ENCODE results near the gene CSHL1. TPM values are rescaled to one million over a fixed set of nuclear protein-coding genes. Genes with fewer than 3 reads are reported as not detected.

Gene CSHL1
- total RNA-seq: not detected

DNA sequence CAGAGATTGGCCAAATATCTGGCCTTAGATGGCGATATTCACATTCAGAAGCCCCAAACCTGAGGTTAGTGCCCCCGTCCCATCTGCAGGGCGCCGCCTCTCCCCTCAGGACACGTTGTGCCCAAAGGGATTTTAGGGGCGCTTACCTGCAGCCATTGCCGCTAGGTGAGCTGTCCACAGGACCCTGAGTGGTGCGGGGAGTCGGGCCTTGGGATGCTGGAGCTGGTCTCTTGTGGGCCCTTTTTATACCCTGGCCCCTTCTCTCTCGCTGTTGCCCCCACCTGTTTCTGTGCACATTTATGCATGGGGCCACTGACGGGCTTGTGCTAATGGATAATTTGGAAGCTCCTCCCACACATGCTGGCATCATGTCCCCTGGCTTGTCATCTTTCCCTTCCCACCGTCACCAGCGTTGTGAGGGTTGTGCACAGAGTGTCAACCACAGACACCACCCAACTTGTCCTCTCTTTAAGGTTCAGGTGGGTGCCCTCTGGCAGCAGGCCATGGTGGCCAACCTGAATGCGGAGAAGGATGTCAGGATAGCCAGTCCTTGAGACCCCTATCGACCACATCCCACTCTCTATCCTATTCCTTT is at the start of gene CSHL1:
Gene CSHL1 (minus strand): TSS at position 218 of the 595 bp plus-strand sequence. CDS start 62 bp downstream, at position 156.
- Histone ChIP-seq H3K27me3 (no peaks in the 10 kb centered on the region), H3K36me3 (no peaks in the 10 kb centered on the region), H3K9me3 (no peaks in the 10 kb centered on the region), H3K27ac (no peak within 1 kb of the TSS), H3K4me1 (no peaks in the 10 kb centered on the region), H3K4me3 (replicated peaks in 1 of 3) (no peak within 1 kb of the TSS)
- 79 to 86% methylated on average over 15 of the region's 15 CpGs for WGBS, 2 donors
- TF ChIP-seq, protein P1, sequence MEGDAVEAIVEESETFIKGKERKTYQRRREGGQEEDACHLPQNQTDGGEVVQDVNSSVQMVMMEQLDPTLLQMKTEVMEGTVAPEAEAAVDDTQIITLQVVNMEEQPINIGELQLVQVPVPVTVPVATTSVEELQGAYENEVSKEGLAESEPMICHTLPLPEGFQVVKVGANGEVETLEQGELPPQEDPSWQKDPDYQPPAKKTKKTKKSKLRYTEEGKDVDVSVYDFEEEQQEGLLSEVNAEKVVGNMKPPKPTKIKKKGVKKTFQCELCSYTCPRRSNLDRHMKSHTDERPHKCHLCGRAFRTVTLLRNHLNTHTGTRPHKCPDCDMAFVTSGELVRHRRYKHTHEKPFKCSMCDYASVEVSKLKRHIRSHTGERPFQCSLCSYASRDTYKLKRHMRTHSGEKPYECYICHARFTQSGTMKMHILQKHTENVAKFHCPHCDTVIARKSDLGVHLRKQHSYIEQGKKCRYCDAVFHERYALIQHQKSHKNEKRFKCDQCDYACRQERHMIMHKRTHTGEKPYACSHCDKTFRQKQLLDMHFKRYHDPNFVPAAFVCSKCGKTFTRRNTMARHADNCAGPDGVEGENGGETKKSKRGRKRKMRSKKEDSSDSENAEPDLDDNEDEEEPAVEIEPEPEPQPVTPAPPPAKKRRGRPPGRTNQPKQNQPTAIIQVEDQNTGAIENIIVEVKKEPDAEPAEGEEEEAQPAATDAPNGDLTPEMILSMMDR (IDR thresholded peaks at IDR 0.05): no peak
- no peak for TF ChIP-seq POLR2A (IDR thresholded peaks at IDR 0.05)
- DNase-seq: no peak
- intact Hi-C loops (cut with DNase I): loop anchor here (5.0 kb wide), 1 partner anchor 221 kb away; the partner anchor contains the start of gene ERN1

DNA sequence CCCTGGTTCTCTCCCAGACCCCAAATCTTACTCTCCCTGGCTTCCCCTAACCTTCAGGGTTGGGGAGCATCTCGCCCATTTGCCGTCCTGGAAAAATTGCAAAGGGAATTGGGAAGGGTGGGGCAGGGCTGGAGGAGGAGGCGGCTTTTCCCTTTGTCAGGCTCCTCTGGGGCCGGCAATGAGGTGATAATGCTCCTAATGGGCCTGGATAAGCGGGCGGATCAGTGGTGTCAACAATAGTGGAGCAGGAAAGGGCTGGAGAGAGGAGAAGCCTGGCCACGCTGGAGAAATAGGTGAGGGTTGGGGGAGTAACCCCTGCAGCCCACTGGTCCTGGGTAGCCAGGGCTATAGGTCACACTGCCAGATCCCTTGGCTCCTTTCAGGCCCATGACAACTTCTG is 49.4 kb upstream of the CSHL1 start:
- H3K9me3 ChIP-seq: no peaks in the 10 kb centered on the region
- H3K36me3 ChIP-seq: no peaks in the 10 kb centered on the region
- intact Hi-C loops (cut with DNase I): no loop called here
- no peaks in the 10 kb centered on the region for H3K27me3 ChIP-seq
- H3K4me1 ChIP-seq: peaks cover 6 to 25% of the 10 kb centered on the region in 2 donors
- peak overlapping the region in 2 of 3 donors; percentile 18 for H3K27ac ChIP-seq
- DNase-seq: no peak
- WGBS, 2 donors: 71 to 85% methylated on average over 7 of the region's 7 CpGs
- TF ChIP-seq, protein P1 (IDR thresholded peaks at IDR 0.05): no peak
- H3K4me3 ChIP-seq (replicated peaks in 1 of 3): no peak overlapping the region

DNA sequence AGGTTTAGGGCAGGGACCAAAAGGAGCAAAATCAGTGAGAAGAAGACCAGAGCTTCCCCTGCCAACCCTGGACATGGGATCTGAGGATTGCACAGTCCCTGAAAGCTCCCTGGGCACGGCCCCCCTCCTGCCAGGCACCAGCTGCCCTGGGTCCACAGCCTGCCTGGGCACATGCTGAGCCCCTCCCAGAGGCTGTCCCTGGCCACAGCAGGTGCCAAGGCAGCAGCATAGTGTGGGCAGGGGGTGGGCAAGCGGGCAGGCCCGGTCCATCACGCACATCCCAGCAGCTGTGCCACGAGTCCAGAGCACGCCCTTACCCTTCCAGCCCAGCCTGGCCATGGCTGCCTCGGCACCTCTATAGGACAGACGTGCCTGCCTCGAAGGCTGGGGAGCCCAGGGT is 48.9 kb upstream of the CSHL1 start:
- H3K9me3 ChIP-seq: no peaks in the 10 kb centered on the region
- WGBS, 2 donors: 83% methylated on average over 7 of the region's 9 CpGs; no CpG with 5 or more reads in 1 of the 2 donors
- H3K4me1 ChIP-seq: peaks cover 6 to 25% of the 10 kb centered on the region in 2 donors
- no peak for DNase-seq
- no peak for TF ChIP-seq POLR2A (IDR thresholded peaks at IDR 0.05)
- TF ChIP-seq, protein P1 (IDR thresholded peaks at IDR 0.05): no peak
- no peaks in the 10 kb centered on the region for H3K27me3 ChIP-seq
- H3K36me3 ChIP-seq: no peaks in the 10 kb centered on the region
- no peak overlapping the region for H3K4me3 ChIP-seq (replicated peaks in 1 of 3)
- intact Hi-C loops (cut with DNase I): no loop called here
- peak overlapping the region in 1 of 3 donors; percentile 18 for H3K27ac ChIP-seq

DNA sequence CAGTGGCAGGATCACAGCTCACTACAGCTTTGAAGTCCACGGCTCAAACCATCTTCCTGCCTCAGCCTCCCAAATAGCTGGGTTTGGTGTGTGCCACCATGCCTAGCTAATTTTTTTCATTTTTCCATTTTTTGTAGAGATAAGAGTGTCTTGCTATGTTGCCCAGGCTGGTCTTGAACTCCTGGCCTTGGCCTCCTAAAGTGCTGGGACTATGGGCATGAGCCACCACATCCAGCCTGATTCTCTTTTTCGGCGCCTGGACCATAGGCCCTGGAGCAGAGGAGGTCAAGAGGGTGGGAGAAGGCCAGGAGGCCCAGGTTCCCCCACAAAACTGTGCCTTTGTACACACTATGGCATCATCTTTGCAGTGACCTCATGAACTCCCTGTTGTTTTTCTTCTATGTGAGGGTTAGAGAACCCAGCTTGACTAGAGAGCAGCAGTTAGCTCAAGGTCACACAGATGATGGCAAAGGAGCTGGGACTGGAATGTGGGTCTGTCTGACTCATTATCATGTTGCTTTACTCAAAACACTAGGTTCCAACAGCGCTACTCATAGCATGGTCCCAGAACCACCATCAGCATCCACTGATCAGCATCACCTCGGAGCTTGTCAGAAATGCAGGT is 45.4 kb upstream of the CSHL1 start:
- TF ChIP-seq, protein P1 (IDR thresholded peaks at IDR 0.05): no peak
- no peak for TF ChIP-seq POLR2A (IDR thresholded peaks at IDR 0.05)
- Histone ChIP-seq H3K4me1 (peaks cover 0 to 5% of the 10 kb centered on the region in 2 donors), H3K4me3 (replicated peaks in 1 of 3) (no peak overlapping the region), H3K36me3 (no peaks in the 10 kb centered on the region), H3K9me3 (no peaks in the 10 kb centered on the region), H3K27ac (no peak overlapping the region), H3K27me3 (no peaks in the 10 kb centered on the region)
- intact Hi-C loops (cut with DNase I): no loop called here
- 94 to 98% methylated on average over 5 of the region's 5 CpGs for WGBS, 2 donors
- DNase-seq: no peak

DNA sequence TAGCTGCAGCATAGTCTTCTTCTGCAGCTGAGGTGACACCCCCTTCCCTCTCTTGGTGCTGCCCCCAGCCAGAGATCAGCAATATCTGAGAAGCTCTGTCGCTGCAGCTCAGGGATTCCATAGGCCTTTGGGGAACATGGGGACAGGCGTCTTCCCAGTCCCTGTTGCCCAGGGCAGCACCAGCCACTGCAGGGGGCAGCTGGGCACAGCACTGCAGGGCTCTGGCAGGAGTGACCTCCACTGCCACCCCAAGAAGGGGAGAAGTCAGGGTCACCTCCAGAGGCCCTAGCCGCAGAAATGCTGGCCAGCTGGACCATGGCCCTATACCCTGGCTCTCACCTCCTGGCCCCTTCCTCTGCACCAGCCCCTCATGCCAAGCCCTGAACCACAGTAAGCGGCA is 44.7 kb upstream of the CSHL1 start:
- no peaks in the 10 kb centered on the region for H3K4me1 ChIP-seq
- 86 to 94% methylated on average over 3 of the region's 4 CpGs for WGBS, 2 donors
- no peaks in the 10 kb centered on the region for H3K27me3 ChIP-seq
- no peak overlapping the region for H3K4me3 ChIP-seq (replicated peaks in 1 of 3)
- no peaks in the 10 kb centered on the region for H3K36me3 ChIP-seq
- no peaks in the 10 kb centered on the region for H3K9me3 ChIP-seq
- no peak for TF ChIP-seq POLR2A (IDR thresholded peaks at IDR 0.05)
- TF ChIP-seq, protein P1 (IDR thresholded peaks at IDR 0.05): no peak
- no peak for DNase-seq
- no peak overlapping the region for H3K27ac ChIP-seq
- intact Hi-C loops (cut with DNase I): no loop called here

All from thyroid gland (tissue), 4 donors.